CD4-positive, alpha-beta memory T cell (primary cell): ENCODE measurements around the gene PCSK4. TPM values are rescaled to one million over a fixed set of nuclear protein-coding genes. Genes with fewer than 3 reads are reported as not detected.

ENCODE experiments used
- CTCF ChIA-PET: fragments of 350-600 bp; sonication (Branson Sonifier 250); formaldehyde crosslinking; loops from one replicate; lab custom pipeline; 2021; ENCODE audit warnings: inconsistent platforms; ENCODE audit not compliant: partially characterized antibody; lab: Charles Lee
- POLR2A ChIA-PET: fragments of 350-600 bp; sonication (Branson Sonifier 250); formaldehyde crosslinking; loops from one replicate; lab custom pipeline; 2021; ENCODE audit not compliant: partially characterized antibody; lab: Charles Lee
- DNase-seq, 5 donors: peaks; one replicate each; pipeline versions ENCODE4 v3.0.0 to v3.0.0-alpha.2; 2020 to 2022; ENCODE audit warnings: mixed read lengths in 1 of 5
- H3K27ac ChIP-seq: one replicate; pipeline ENCODE4 v1.7.0; 2013; ENCODE audit warnings: low read depth, low read length
- H3K27me3 ChIP-seq: 2 replicates; pipeline ENCODE4 v1.7.0; 2013; ENCODE audit warnings: mild to moderate bottlenecking, low read length, moderate library complexity; ENCODE audit not compliant: insufficient read depth
- H3K36me3 ChIP-seq: 2 replicates; pipeline ENCODE4 v1.7.0; 2013; ENCODE audit warnings: mild to moderate bottlenecking, low read length, moderate library complexity; ENCODE audit not compliant: insufficient read depth
- H3K4me1 ChIP-seq: 2 replicates; pipeline ENCODE4 v1.7.0; 2013; ENCODE audit warnings: mild to moderate bottlenecking, low read length, moderate library complexity; ENCODE audit not compliant: insufficient read depth
- H3K4me3 ChIP-seq, 2 donors: one replicate each; pipeline ENCODE4 v1.7.0; 2013; ENCODE audit warnings: low read length in 2 of 2, mild to moderate bottlenecking in 1 of 2
- H3K9me3 ChIP-seq, 2 donors: one replicate each; pipeline ENCODE4 v1.7.0; 2013; ENCODE audit warnings: low read length in 2 of 2, control low read depth in 1 of 2; ENCODE audit not compliant: control insufficient read depth in 1 of 2
- H3K27ac Mint-ChIP-seq, 7 donors: one replicate each; pipeline ENCODE4 v1.8.0; 2020 to 2021; ENCODE audit warnings: mixed read lengths in 7 of 7, mild to moderate bottlenecking in 6 of 7, inconsistent platforms in 3 of 7, moderate library complexity in 3 of 7
- H3K27me3 Mint-ChIP-seq, 2 donors: one replicate each; pipeline ENCODE4 v1.8.0; 2020 to 2021; ENCODE audit warnings: mixed read lengths in 2 of 2
- H3K36me3 Mint-ChIP-seq, 2 donors: one replicate each; pipeline ENCODE4 v1.8.0; 2020 to 2021; ENCODE audit warnings: mixed read lengths in 2 of 2, inconsistent platforms in 1 of 2, mild to moderate bottlenecking in 1 of 2
- H3K4me1 Mint-ChIP-seq, 4 donors: one replicate each; pipeline ENCODE4 v1.8.0; 2020 to 2021; ENCODE audit warnings: mixed read lengths in 4 of 4, mild to moderate bottlenecking in 1 of 4
- H3K4me3 Mint-ChIP-seq, 8 donors: one replicate each; pipeline ENCODE4 v1.8.0; 2020 to 2021; ENCODE audit warnings: mixed read lengths in 8 of 8, mild to moderate bottlenecking in 7 of 8, moderate library complexity in 6 of 8, inconsistent platforms in 3 of 8
- H3K9me3 Mint-ChIP-seq, 8 donors: one replicate each; pipeline ENCODE4 v1.8.0; 2020 to 2021; ENCODE audit warnings: mixed read lengths in 8 of 8, mild to moderate bottlenecking in 5 of 8, inconsistent platforms in 3 of 8, moderate library complexity in 1 of 8
- intact Hi-C: fragments of 100-400 bp; cut with micrococcal nuclease; formaldehyde crosslinking; loops from one replicate; pipeline ENCODE4 v1.15.1; 2023
- polyA plus RNA-seq, 2 donors: library from polyadenylated mRNA; unstranded; fragments of 300-500 nt; fragmentation: Illumina TruSeq; gene quantifications; one replicate each; pipeline ENCODE4 v1.2.3, GENCODE V29; 2021
- total RNA-seq, 2 experiments: library from RNA; stranded (reverse); gene quantifications; one replicate each; pipeline ENCODE4 v1.2.3, GENCODE V29; 2021

PCSK4 gene
- total and polyA plus RNA-seq, 4 experiments from 2014 or later = 3.1 to 3.7 TPM; not detected in 2

DNA sequence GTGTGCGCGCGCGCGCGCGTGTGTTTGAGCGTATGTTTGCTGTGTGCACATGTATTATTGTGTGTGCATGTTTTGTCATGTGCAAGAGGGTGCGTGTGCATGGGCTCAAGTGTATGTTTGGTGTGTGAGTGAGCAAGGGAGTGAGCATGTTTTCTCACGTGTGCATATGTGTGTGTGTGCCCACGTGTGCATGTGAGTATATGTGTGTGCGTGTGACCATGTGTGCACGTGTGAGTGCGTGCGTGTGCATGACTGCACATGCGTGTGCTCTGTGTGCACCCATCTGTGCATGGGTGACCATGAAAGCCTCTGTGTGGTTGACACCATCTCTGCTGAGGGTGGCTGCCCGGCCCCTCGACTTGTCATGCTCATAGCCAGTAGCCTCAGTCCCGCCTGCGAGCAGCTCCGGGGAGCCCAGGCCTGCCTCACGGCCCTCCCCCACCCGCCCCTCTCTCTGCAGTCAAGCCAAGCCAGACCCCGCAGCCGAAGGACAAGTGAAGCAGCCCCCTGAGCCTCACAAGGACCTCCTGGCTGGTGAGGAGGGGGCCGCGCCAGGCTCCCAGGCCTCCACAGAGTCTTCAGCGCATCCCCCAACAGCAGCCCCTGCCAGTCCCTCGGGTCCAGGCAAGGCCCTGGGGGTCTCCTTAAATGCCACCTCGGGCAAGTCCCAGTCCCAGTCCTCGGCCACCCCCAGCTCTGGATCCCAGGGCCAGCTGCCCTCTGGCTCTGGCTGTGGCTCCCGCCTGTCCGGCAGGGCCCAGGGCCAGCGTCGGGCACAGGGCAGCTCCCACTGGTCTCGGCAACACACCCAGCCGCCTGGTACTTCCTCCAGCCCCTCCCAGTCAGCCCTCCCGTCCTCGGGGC is 6.8 kb upstream of the PCSK4 start:
- DNase-seq = peak in 1 of 5 donors; percentile 9
- H3K36me3 ChIP-seq = no peaks in the 10 kb centered on the region
- ChIA-PET POLR2A (no interaction called here), CTCF (no interaction called here)
- intact Hi-C loops = no loop called here
- no peaks in the 10 kb centered on the region for H3K4me1 ChIP-seq
- Mint-ChIP-seq H3K9me3 (no peaks in the 10 kb centered on the region), H3K4me1 (peaks cover 0 to 2% (median 0%) of the 10 kb centered on the region in 4 donors), H3K4me3 (no peak overlapping the region), H3K27ac (peak overlapping the region in 1 of 7 donors; percentile 75), H3K36me3 (no peaks in the 10 kb centered on the region), H3K27me3 (no peaks in the 10 kb centered on the region)
- no peak overlapping the region for H3K4me3 ChIP-seq
- no peaks in the 10 kb centered on the region for H3K27me3 ChIP-seq
- H3K27ac ChIP-seq = no peak overlapping the region
- no peaks in the 10 kb centered on the region for H3K9me3 ChIP-seq

DNA sequence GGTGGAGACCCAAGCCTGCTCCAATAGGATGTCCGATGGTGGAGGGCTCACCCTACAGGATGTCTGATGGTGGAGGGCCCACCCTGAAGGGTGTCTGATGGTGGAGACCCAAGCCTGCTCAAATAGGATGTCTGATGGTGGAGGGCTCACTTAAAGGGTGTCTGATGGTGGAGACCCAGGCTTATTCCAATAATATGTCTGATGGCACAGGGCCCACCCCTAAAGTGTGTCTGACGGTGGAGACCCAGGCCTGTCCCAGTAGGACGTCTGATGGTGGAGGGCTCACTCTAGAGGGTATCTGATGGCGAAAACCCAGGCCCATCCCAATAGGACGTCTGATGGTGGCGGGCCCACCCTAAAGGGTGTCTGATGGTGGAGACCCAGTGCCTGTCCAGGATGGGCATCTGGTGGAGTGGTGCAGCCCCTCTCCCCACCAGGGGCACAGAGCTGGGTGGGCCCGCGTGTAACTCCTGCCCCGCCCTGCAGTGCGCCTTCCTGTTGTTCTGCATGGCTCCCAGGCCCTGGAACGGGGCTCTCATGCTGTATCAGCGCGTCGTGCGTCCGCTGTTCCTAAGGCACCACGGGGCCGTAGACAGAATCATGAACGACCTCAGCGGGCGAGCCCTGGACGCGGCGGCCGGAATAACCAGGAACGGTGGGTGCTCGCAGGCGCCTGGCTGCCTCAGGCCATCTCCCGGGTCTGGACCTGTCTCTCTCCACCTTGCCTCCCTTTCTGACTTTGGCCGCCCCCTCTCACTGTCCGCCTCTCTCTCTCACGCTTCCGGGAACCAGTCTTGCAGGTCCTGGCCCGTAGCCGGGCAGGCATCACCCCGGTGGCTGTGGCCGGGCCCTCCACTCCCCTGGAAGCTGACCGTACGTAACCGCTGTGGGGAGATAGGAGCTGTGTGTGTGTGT is 5.9 kb upstream of the PCSK4 start:
- H3K9me3 Mint-ChIP-seq = no peaks in the 10 kb centered on the region
- peak overlapping the region in 1 of 7 donors; percentile 75 for H3K27ac Mint-ChIP-seq
- H3K36me3 Mint-ChIP-seq = no peaks in the 10 kb centered on the region
- peaks cover 0 to 7% (median 1%) of the 10 kb centered on the region in 4 donors for H3K4me1 Mint-ChIP-seq
- Histone ChIP-seq H3K36me3 (no peaks in the 10 kb centered on the region), H3K27me3 (no peaks in the 10 kb centered on the region), H3K4me3 (no peak overlapping the region), H3K27ac (no peak overlapping the region), H3K9me3 (no peaks in the 10 kb centered on the region), H3K4me1 (peaks cover 6% of the 10 kb centered on the region)
- ChIA-PET POLR2A (no interaction called here), CTCF (no interaction called here)
- peak in 1 of 5 donors; percentile 16 for DNase-seq
- intact Hi-C loops = no loop called here
- no peak overlapping the region for H3K4me3 Mint-ChIP-seq
- no peaks in the 10 kb centered on the region for H3K27me3 Mint-ChIP-seq

DNA sequence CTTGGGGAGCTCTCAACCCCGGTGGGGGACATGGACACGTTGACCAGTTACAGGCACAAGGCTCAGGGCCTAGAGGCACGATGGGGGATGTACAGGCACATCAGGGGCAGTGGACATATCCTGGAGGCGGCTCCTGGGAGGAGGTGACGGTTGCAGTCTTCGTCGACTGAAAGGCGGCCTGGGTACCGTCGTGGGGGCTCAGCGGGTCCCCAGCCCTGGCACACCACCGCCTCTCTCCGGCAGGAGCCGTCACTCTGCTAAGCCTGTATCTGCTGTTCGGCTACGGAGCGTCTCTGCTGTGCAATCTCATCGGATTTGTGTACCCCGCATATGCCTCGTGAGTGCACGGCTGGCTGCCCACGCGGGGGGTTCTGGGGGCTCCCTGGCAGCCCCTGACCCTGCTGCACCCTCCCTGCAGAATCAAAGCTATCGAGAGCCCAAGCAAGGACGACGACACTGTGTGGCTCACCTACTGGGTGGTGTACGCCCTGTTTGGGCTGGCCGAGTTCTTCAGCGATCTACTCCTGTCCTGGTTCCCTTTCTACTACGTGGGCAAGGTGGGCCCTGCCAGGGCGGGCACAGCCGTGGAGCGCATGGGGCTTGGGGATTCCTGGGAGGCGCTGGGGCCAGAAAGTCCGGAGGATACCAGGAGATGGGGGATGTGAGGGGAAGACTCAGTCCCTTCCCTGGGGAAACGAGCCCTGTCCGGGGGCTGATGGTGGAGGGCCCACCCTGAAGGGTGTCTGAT is 5.1 kb upstream of the PCSK4 start:
- H3K4me3 ChIP-seq = no peak overlapping the region
- intact Hi-C loops = no loop called here
- Mint-ChIP-seq H3K36me3 (peaks cover 0 to 3% of the 10 kb centered on the region in 2 donors), H3K4me1 (peaks cover 3 to 11% (median 6%) of the 10 kb centered on the region in 4 donors), H3K27ac (no peak overlapping the region), H3K9me3 (peaks cover 0 to 1% (median 0%) of the 10 kb centered on the region in 8 donors), H3K27me3 (peaks cover 0 to 3% of the 10 kb centered on the region in 2 donors), H3K4me3 (no peak overlapping the region)
- no peaks in the 10 kb centered on the region for H3K36me3 ChIP-seq
- peaks cover 6% of the 10 kb centered on the region for H3K4me1 ChIP-seq
- DNase-seq = peak in 1 of 5 donors; percentile 35
- no peak overlapping the region for H3K27ac ChIP-seq
- ChIA-PET CTCF (no interaction called here), POLR2A (no interaction called here)
- H3K27me3 ChIP-seq = no peaks in the 10 kb centered on the region
- no peaks in the 10 kb centered on the region for H3K9me3 ChIP-seq

DNA sequence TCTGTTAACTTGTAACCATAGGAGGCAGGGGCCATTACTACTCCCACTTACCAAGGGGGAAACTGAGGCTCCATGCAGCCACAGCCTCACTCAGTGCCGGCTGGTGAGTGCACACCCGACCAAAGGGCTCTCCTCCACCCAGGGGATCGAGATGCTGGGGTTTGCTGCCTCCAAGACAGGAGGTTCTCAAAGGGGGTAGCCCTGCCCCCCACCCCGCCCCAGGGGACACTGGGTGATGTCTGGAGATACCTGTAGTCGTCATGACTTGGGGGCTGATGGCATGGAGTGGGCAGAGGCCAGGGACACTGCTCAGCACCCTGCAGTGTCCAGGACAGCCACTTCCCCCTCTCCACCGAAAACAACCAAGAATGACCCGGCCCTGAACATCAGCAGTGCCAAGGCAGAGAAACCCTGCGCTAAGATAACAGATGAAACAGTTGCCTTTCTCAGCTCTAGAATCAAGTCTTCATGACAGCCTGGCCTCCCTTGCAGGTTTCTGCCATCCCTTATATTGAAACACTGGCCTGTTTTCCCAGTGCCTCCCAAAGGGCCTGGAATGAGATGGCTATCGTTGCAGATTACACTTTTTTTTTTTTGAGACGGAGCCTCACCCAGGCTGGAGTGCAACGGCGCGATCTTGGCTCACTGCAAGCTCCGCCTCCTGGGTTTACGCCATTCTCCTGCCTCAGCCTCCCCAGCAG is 4.1 kb upstream of the PCSK4 start:
- peaks cover 15% of the 10 kb centered on the region for H3K4me1 ChIP-seq
- no peaks in the 10 kb centered on the region for H3K36me3 ChIP-seq
- peaks cover 0 to 1% (median 0%) of the 10 kb centered on the region in 8 donors for H3K9me3 Mint-ChIP-seq
- H3K27me3 Mint-ChIP-seq = peaks cover 0 to 3% of the 10 kb centered on the region in 2 donors
- CTCF ChIA-PET = no interaction called here
- H3K27ac Mint-ChIP-seq = peak overlapping the region in 1 of 7 donors; percentile 64
- POLR2A ChIA-PET = no interaction called here
- H3K4me3 ChIP-seq = no peak overlapping the region
- H3K36me3 Mint-ChIP-seq = peaks cover 0 to 3% of the 10 kb centered on the region in 2 donors
- no peak overlapping the region for H3K4me3 Mint-ChIP-seq
- no peak overlapping the region for H3K27ac ChIP-seq
- peaks cover 3 to 17% (median 10%) of the 10 kb centered on the region in 4 donors for H3K4me1 Mint-ChIP-seq
- no peaks in the 10 kb centered on the region for H3K9me3 ChIP-seq
- DNase-seq = peak in 1 of 5 donors; percentile 31
- no peaks in the 10 kb centered on the region for H3K27me3 ChIP-seq
- intact Hi-C loops = no loop called here

DNA sequence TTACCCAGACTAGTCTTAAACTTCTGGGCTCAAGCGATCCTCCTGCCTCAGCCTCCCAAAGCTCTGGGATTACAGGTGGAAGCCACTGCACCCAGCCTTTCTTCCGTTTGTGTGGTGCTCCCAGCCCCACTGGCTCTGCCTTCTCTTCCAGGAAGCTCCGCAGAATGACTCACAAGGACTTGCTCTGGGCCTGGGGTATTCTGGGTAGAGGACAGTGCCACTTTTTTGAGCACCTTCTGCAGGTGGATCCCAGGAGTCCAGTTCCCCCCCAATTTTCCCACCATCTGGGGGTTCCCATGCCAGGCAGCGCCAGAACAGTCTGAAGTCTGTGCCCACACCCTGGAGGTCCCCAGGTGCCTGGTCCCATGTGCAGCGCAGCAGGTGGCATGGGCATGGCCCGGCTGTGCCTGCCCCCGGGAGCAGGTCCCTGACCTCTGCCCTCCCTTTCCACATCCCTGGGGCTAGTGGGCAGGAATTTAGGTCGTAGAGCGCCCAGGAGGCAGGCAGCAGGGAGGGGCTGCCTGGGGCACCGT is 2.4 kb upstream of the PCSK4 start:
- POLR2A ChIA-PET = no interaction called here
- intact Hi-C loops = no loop called here
- H3K4me3 Mint-ChIP-seq = peak overlapping the region in 1 of 8 donors; percentile 81

DNA sequence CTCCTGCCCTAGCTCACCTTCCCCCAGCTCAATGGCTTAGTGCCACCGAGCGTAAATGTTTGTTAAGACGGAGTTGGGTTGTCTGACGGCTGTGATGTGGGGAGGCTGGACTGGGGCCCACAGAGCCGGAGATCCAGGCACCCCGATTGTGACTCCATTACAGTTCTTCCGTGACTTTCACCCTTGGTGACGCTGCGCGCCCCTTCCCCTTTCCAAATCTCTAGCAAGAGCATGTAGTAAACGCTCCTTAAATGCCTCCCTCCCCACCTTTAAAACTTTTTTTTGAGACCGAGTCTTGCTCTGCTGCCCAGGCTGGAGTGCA is 1.7 kb upstream of the PCSK4 start:
- H3K27me3 Mint-ChIP-seq = peaks cover 0 to 3% of the 10 kb centered on the region in 2 donors
- H3K4me3 Mint-ChIP-seq = peak overlapping the region; percentile 62 to 84 (median 75)
- peaks cover 3 to 18% (median 10%) of the 10 kb centered on the region in 4 donors for H3K4me1 Mint-ChIP-seq
- Histone ChIP-seq H3K4me3 (no peak overlapping the region), H3K4me1 (peaks cover 15% of the 10 kb centered on the region), H3K9me3 (no peaks in the 10 kb centered on the region), H3K36me3 (no peaks in the 10 kb centered on the region), H3K27me3 (no peaks in the 10 kb centered on the region), H3K27ac (no peak overlapping the region)
- CTCF ChIA-PET = interaction anchor here (1.0 to 1.2 kb wide), 2 partner anchors 12 to 17 kb away, joined by 3 to 4 read pairs; no protein-coding TSS in a partner anchor
- H3K9me3 Mint-ChIP-seq = peaks cover 0 to 1% (median 0%) of the 10 kb centered on the region in 8 donors
- H3K36me3 Mint-ChIP-seq = peaks cover 0 to 3% of the 10 kb centered on the region in 2 donors
- POLR2A ChIA-PET = no interaction called here
- intact Hi-C loops = loop anchor here (2.0 kb wide), 1 partner anchor 161 kb away; the partner anchor contains the start of gene TCF3
- peak overlapping the region in 4 of 7 donors; percentile 36 to 74 (median 50) for H3K27ac Mint-ChIP-seq
- DNase-seq = peak in 1 of 5 donors; percentile 23

More for the DNA sequence above, 2.4 kb upstream of the PCSK4 start:
- no peaks in the 10 kb centered on the region for H3K9me3 ChIP-seq
- H3K4me1 ChIP-seq = peaks cover 15% of the 10 kb centered on the region
- no peaks in the 10 kb centered on the region for H3K27me3 ChIP-seq
- H3K4me3 ChIP-seq = no peak overlapping the region
- CTCF ChIA-PET = no interaction called here
- Mint-ChIP-seq H3K4me1 (peaks cover 3 to 18% (median 10%) of the 10 kb centered on the region in 4 donors), H3K36me3 (peaks cover 0 to 3% of the 10 kb centered on the region in 2 donors), H3K27ac (peak overlapping the region in 2 of 7 donors; percentile 17 to 64), H3K27me3 (peaks cover 0 to 3% of the 10 kb centered on the region in 2 donors), H3K9me3 (peaks cover 0 to 1% (median 0%) of the 10 kb centered on the region in 8 donors)
- no peak overlapping the region for H3K27ac ChIP-seq
- no peaks in the 10 kb centered on the region for H3K36me3 ChIP-seq
- DNase-seq = peak in 1 of 5 donors; percentile 18
